GM18858 (cell line): ENCODE data around the gene PIK3CD.
"Not testable (repeated sequence)": the region's sequence is repeated elsewhere in the genome, so short reads cannot be mapped to it uniquely, and the experiment has no call there.

Source experiments
- ATAC-seq: cut with Tn5 transposase; IDR thresholded peaks from one replicate; pipeline ENCODE4 v1.9.1; 2021; ENCODE audit not compliant: unreplicated experiment

The PIK3CD gene

DNA sequence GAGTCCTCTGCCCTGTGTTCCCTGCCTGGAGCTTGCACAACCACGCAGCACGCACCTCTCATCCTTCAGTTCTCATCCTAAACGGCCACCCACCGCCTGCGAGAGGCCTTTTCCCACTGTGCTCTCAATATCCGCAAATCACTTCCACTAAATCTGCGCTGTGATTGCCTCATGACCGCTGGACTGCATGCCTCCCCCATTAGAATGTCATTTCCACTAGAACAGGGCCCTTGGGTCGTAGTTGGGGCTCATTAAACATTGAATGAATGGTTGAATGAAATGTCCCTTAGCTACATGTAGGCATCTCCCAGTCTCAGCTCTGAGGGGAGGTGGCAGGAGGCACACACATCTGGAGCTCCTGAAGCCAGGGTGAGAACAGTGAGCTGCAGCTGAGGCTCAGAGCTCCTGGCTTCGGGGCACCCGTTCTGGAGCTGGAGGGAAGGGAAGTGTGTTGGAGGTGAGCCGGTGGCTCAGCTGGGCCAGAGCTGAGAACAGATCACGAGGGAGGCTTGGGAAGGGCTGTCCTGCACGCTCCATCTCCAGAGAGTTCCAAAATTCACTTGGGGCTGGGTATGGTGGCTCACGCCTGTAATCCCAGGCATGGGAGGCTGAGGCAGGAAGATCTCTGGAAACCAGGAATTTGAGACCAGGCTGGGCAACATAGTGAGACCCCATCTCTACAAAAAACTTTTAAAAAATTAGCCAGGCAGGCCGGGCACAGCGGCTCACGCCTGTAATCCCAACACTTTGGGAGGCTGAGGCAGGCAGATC is 32.4 kb upstream of the PIK3CD start:
- ATAC-seq, result no peak

DNA sequence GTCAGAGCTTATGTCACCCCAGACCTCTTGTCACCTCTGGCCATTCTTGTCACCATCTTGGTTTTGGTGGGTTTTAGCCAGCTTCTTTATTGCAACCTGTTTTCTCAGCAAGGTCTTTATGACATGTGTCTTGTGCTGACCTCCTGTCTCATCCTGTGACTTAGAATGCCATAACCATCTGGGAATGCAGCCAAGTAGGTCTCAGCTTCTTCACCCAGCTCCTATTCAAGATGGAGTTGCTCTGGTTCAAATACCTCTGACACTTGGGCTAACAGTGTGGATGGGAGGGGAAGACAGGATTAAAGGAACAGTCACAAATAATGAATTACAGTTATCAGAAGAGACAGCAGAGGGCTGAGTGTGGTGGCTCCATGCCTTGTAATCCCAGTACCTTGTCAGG is 30.5 kb upstream of the PIK3CD start:
- ATAC-seq, result no peak

DNA sequence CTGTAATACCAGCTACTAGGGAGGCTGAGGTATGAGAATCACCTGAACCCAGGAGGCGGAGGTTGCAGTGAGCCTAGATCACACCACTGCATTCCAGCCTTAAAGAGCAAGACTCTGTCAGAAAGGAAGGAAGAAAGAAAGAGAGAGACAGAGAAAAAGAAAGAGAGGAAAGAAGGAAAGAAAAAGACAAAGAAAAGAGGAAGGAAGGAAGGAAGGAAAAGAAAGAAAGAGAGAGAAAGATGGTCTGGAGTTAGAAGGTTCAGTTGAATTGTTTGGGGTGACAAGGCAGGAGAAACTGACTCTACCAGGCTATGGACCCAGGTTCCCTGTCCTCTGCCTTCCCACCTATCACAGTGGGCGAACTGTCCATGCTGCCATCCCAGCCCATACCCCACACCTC is 27.4 kb upstream of the PIK3CD start:
- ATAC-seq, result no peak

DNA sequence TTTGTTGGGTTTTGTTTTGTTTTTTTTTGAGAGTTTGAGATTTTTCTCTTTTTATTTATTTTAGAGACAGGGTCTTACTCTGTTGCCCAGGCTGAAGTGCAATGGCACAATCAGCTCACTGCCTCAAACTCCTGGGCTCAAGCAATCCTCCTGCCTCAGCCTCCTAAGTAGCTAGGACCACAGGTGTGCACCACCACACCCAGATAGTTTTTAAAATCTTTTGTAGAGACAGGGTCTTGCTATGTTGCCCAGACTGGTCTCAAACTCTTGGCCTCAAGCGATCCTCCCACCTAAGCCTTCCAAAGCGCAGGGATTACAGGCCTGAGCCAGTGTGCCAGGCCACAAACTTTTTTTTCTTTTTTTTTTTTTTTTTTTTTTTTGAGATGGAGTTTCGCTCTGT is 26.5 kb upstream of the PIK3CD start:
- not testable (repeated sequence) for ATAC-seq

DNA sequence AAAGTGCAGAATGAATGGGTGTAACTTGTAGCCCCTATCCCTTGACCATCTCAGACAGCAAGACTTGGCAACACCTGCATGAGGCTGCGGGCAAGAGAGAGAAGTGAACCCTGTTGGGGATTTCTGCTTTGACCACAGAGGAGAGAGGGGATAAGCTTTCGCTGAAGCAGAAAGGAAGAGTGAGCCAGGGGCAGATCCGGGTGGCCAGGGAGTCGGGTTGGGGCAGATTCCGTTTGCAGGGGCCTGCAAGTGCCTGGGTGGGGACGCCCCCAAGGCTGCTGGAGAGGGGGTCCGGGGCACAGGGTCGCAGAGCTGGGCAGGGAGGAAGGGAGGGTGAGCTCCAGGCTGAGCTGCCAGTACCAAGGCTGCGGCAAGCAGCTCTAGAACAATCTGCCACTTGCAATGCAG is 25.3 kb upstream of the PIK3CD start:
- no peak for ATAC-seq

DNA sequence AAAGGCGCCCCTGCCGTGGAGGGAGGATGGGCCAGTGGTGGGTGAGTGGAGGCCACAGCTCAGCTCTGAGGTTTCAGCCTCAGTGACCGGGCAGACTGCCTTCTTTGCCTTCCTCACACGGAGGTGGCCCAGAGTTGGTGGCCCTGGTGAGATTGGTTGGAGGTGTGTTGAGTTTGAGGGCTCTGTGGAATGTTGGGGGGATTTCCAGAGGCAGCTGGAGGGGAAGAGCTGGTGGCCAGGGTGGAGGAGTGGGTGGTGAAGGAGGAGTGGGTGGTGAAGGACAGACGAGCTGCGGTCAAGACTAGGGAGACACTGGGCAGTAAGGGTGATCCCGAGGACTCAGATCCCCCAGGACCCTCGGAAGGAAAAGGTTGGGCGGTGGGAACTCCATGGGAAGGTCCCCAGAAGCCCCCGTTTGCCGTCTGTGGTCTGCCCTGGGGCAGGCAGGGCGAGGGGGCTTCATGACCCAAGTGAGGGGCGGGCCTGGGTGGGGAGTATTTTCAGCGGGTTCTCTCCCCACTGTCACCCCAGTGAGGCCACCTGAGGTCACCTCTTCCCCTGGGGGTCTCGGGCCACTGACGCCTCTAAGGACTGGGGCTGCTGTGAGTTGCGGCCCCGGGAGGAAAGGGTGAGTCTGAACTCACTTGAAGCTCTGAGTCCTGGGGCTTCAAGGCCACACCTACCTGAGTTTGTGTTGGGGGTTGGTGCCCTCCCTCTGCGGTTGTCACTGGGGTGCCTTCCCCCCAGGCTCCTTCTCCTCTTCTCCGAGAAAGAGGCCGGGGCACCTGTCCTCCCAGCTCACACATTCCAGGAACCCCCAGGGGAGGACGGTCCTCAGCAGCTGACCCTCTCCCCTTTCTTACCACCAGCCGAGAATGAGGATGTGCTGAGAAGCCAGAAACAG is 22.7 kb upstream of the PIK3CD start:
- ATAC-seq, result no peak

DNA sequence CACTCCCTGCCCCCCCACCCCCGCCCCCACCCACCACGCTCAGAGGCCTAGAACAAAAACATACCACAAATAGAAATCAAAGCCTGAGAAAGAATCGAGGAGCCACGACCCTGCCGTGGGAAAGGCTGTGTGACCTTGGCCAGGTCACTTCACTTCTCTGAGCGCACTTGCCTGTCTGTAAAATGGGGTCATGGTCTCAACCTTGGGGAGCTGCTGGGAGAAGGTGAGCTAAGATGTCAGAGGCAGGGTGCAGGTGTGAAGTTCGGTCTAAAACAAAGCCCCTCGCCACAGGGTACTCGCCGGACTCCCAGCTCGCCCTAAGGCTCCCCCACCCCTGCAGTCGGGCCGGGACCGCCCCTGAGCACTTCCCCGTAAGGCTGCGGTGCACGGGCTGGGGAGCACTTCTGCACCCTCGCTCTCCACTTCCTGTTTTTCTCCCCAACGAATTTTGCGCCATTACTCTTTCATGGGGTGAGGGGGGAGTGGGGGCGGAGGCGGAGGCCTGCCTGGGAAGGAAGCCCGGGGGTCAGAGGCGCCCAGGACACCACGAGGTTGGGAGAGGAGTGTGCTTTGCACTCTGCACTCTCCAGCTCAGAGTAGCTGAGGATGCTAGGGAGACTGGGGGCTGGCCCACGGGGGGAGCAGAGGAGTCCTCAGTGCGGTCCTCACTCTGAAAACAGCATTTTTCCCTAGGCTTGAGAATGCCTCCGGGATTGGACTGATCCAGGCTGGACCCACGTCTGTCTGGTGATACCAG is 21.9 kb upstream of the PIK3CD start:
- no peak for ATAC-seq

DNA sequence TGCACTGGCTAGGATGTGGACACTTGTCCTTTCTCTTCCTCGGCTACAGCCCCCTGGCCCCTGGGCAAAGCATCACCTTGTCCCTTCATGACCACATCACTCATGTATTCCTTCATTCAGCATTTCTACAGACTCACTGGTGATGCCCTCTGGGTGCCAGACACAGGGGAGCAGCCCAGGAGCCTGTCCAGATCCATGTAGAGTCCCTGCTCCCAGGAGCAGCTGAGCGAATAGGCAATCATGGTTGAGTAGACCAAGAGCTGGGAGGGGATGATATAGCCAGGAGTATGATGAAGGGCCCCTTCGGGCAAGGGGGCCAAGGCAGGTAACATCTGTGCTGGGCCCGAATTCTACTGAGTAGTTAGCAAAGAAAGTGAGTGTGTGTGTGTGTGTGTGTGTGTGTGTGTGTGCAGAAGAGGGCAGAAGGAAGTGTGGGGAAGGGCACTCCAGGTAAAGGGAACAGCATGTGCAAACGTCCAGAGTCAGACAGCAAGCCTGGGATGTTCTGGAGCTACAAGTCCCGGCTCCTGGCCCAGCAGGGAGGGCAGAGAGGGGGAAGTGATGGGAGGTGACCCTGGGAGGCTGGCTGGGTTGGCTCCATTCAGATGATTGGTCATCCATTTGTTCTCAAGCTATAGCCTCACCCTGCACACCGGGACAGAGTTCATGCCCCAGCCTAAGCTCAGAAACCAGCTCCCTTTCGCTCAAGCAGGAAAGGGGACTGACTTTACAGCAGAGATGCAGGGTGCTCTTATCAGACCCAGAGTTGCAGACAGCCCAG is 21.0 kb upstream of the PIK3CD start:
- no peak for ATAC-seq

DNA sequence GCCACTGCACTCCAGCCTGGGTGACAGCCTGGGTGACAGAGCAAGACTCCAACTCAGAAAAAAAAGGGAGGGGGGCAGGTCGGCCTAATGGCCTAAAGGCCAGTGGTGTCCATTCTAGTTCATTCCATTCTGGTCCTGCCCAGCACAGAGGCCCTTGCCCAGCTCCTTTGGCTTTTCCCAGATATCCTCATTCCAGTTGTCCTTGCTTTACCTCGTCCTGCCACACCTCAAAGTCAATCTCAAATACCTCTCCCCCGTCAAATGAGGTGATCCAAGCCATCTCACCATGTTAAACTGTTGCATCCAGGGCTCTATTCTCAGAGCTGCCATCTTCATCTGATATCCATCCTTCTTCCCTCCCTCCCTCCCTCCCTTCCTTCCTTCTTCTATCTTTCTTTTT is 19.9 kb upstream of the PIK3CD start:
- ATAC-seq, result no peak

DNA sequence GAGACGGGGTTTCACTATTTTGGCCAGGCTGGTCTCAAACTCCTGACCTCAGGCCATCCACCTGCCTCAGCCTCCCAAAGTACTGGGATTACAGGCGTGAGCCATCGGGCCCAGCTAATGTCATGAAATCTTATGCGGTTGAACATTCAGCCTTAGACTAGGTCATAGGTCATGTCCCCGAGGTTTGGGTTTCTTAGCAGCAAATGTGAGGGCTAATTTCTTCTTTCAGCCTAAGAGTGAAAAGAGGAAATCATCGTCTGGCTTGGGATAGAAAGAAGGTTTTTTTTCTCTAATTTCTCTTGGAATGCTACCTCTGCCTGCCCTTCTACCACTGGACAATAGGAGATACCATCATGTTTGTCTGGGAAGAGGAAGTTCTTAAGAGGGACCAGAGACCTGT is 18.0 kb upstream of the PIK3CD start:
- ATAC-seq, result no peak

DNA sequence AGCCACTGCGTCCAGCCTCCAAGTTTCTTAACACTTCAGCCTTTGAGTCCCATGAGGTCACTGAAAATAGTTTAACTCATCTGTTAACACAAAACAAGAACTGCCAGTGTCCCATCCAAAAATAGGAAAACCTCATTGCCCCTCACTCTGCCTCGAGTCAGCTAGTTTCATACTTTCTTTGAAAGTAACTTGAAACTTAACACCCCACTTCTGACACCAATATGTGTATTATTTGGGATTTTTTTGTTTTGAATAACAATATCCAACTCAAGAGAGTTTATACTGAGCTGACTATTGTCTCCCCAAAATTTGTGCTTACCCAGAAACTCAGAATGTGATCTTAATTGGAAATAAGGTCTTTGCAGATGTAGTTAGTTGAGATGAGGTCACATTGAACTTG is 16.9 kb upstream of the PIK3CD start:
- ATAC-seq, result no peak

DNA sequence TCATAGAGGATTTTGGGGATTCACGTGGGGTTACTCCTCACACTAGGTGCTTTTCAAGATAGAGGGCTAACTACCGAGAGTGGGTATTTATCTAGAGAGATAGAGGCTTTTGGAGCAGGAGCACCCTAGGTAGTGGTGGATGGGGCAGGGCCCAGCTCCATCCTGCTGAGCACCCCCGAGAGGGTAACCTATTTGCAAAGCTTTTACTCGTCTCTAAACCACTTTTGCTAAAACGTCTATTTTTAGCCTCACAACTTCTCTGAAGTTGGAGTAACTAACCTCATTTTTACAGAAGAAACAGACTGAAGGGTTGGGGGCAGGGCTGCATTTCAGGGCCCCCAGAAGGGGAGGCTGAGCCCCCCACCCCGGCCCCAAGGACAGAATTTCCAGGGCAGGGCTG is 12.3 kb upstream of the PIK3CD start:
- no peak for ATAC-seq

DNA sequence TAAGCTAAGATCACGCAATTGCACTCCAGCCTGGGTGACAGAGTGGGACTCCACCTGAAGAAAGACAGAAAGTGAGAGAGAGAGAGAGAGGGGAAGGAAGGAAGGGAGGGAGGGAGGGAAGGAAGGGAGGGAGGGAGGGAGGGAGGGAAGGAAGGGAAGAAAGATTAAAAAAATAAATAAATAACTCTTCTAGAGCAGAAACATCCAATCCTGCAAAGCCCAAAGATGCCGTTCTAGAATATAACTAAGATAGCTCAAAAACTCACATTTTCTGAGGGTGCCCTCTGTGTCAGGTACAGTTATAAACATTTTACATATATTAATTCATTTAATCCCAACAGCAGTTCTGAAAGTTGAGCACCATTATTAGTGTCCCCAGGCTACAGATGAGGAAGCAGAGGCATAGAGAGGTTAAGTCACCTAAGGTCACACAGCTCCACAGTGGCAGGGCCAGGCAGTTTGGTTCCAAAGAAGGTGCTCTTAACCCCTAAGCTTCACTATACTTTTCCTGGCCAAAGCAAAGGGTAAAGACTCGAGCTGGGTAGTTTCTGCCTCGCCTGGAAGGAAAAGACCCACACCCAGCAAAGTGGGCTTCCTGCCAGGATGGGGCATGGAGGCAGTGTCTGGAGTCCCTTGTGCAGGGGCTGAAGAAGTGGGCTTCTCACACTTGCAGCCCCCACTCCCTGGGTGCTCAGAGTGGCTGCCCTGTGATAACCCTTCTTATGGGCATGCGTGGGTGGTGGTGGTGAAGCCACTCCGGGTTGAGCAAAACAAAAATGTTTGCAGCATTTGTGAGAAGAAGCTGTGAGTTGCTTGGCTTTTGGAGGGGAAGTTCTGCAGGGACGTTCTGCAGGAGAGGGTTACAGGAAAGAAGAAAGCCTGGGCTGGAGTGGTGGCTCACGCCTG is 7.9 kb upstream of the PIK3CD start:
- ATAC-seq, result no peak

DNA sequence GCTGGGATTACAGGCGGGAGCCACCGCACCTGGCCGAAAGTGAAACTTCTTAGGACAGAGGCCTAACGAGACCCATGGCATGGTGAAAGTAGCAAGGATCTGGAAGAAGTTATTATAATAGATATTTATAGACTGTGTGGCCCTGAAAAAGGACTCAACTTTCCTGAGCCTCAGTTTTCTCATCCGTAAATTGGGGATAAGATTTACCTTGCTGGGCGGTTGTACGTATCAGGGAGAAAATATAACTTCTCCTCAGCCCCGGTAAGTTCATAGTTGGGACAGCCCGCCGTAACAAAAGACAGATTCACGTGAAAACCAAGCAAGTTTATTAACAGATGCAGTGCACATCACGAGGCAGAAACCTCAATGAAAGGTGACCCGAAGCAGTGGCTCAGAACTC is 5.5 kb upstream of the PIK3CD start:
- ATAC-seq, result no peak

DNA sequence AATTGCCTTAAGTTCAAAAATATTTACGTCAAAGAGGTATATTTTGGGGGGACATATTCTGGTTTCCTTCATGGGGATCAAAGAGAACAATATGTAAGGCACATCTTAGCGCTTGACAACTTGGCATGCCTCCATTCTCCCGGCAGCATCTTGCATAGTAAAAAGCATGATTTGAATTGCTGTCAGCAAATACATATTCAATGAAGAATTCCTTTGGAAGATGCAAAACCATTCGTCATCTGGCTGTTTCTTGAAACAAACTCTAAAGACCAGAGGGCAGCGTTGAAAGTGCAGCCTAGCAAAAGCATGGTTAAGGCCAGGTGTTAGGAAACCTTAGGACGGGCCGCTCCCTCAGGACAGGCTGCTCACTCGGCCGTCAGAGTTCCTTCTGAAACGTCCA is 3.4 kb upstream of the PIK3CD start:
- no peak for ATAC-seq

DNA sequence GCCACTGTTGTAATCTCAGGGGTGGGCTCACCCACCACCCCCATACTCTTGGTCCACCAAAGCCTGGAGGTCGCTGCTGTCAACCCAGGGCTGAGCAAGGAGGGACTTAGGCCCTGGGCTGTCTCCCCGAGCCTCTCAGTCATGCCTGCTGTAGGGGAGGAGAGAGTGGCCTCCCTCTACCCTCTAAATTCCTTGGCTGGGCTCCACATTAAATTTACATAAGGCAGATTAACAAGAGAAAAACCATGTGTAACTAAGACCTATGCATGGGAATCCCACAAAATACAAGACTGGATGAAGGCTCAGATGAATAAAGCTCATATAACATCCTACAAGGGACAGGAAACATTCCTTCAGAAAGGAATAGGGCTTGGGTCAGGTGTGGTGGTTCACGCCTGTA is 1.8 kb upstream of the PIK3CD start:
- no peak for ATAC-seq

DNA sequence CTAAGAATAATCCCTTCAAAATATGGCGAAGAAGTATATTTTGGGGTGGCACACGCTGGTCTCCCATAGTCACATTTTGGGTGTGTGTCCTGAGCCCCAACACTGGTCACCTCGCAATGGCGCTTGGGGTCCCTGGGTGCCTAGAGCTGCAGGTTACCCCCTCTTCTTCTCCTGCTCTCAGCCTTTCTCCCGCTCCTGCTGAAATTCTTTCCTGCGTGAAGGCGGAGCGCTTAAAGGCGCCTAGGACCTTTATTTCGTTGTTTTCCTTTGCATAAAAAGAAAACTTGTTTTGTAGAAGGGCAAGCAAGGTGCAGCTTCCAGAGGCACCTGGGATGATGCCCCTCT is 339 bp upstream of the PIK3CD start:
- no peak for ATAC-seq

DNA sequence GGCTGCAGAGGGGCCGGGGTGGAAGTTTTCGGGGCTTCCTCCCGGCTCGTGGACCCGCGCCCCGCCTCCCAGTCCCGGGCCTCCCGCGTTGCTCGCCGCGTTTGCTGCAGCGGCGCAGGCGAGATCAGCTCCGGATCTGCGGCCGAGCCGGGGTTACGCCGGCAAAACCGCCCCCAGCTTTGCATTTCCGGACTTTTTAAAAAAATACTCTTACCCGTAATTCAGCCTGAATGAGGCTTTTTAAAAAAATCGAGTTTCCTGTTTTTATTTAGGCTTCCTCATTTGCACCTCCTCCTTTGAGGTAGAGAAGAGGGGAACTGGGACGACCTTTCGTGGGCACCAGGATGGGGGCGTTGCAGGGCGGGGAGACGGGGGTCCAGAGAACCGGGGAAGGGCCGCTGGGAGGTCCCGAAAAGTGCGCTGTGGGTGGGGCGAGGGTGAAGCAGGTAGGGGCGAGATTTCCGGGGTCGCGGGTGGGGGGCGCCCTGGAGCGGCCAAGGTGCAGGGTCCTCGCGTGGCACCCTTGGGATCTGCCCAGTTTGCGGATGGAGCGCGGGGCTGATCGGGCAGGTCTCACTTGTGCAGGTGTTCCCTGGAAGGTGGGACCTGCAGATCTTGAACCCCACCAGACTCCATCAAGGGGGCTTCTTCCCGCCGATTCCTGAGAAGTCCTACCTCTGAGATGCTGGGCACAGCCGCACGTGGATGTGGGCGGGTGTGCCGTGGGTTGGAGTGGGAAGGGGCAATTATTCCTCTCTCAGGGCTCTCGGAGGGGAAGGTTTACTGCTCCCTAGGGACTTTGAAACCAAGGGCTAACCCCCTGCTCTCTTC is 1.1 kb downstream of the PIK3CD start:
- ATAC-seq, result no peak

DNA sequence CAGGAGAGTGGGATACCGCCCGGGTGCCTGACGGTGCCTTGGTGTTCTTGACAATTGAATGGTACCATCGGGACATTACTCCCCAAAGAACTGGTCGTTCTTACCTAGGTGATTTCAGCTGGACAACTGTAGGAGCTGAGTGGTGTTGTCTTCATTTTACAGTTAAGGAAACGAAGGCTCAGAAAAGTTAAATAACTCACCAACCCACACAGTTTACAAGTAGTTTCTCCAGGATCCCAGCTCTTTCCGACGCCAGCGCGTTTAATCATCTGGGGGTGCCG is 1.6 kb downstream of the PIK3CD start:
- no peak for ATAC-seq
